ENCODE measurements around the gene MED26.

- no peak for TF ChIP-seq GATA3 (IDR thresholded peaks at IDR 0.05; ENCODE audit: low read depth, low read length)
- no peak for TF ChIP-seq GATA2 (IDR thresholded peaks at IDR 0.05; ENCODE audit: low read depth, low read length)
Measured at GRCh38 chr19:16621165-16621800, 6.7 kb downstream of the MED26 start.

Data from SH-SY5Y (cell line).